ENCODE measurements around the gene HES5. TPM values are rescaled to one million over a fixed set of nuclear protein-coding genes. Genes with fewer than 3 reads are reported as not detected.

Gene HES5
- total RNA-seq, 1 experiment from 2014 or later: not detected

DNA sequence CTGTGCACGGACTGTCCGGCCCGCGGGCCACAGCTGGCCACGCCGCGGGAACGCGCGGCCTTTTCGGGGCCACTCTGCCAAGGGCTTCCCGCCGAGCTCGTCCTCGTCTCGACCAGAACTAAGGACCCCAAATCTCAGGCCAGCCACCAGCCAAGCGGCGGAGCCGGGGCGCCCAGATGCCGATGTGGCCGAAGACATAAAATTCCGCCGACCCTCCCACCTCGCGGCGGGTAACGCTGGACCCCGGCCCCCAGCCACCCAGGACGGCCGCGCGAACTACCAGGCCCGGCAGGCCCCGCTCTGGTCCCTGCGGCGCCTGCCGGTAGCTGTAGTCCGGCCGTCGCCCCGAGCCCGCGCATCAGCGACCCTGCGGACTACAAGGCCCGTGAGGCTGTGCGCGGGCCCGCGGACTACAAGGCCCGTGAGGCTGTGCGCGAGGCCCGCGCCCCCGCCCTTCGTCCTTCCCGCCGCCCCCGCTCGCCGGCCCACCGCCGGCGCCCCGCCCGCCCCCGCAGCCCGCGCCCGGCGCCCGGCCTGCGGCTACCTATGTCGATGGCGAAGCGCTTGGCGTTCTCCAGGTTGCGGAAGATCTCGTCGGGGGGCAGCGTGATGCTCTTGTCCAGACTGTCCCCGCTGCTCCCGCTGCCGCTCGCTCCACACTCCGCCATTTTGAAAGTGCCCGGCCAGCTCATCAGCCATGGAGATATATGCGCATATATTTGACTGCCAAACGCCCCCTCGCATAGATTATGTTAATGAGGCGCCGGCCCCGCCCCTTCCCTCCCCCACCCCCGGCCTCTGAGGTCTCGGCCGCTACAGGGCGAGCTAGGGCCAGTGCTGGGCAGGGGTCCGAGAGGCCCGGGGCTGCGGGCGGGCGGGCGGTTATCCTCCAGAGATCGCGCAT is 3.9 kb downstream of the HES5 start, which contains the start of gene PANK4:
Gene PANK4 (minus strand): TSS at position 677 of the 904 bp plus-strand sequence. CDS start 9 bp downstream, at position 668.
- peak; percentile 88 for DNase-seq (ENCODE audit: low read depth, low spot score)
- in situ Hi-C loops (cut with HindIII; ENCODE audit: low pct_unique_long_range_greater_than_20kb, low sequenced_read_pairs): no loop called here

GRCh38 chr1:2525572-2525919 is 4.5 kb downstream of the HES5 start:
- no peak for DNase-seq (ENCODE audit: low read depth, low spot score)
- in situ Hi-C loops (cut with HindIII; ENCODE audit: low pct_unique_long_range_greater_than_20kb, low sequenced_read_pairs): no loop called here

DNA sequence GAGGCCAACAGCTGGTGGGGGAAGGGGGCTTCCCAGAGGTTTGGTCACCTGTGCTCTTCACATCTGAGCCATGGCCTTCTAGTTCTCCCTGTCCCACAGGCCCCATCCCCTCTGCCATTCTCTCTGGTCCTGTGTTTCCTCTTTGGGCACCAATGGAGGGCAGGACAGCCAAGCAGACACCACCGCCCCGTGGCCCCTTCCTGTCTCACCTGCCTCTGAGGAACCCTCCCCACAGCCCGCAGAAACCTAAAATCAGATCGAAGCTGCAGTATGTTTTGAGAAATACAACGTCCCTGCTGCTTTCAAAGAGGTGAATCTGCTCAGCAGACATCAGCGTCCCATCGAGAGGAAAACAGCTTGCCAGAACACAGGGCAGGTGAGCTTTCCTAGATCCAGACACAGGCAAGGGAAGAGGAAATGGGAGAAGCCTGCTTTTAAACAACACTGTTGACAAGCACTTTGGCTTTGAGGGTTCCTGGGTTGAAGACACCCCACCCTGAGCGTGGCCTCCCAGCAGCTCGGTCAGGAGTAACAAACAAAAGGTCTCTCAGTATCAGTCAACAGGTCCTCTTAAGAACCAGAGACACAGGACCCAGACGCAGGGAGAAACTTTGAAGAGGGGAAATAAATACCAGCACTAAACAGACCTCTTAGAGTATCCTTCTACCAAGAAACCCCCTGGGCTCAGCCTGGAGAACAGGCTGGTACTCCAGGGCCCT is 6.0 kb downstream of the HES5 start:
- DNase-seq (ENCODE audit: low read depth, low spot score): no peak
- in situ Hi-C loops (cut with HindIII; ENCODE audit: low pct_unique_long_range_greater_than_20kb, low sequenced_read_pairs): no loop called here

GRCh38 chr1:2523191-2523890 is 6.7 kb downstream of the HES5 start:
- no peak for DNase-seq (ENCODE audit: low read depth, low spot score)
- in situ Hi-C loops (cut with HindIII; ENCODE audit: low pct_unique_long_range_greater_than_20kb, low sequenced_read_pairs): no loop called here

DNA sequence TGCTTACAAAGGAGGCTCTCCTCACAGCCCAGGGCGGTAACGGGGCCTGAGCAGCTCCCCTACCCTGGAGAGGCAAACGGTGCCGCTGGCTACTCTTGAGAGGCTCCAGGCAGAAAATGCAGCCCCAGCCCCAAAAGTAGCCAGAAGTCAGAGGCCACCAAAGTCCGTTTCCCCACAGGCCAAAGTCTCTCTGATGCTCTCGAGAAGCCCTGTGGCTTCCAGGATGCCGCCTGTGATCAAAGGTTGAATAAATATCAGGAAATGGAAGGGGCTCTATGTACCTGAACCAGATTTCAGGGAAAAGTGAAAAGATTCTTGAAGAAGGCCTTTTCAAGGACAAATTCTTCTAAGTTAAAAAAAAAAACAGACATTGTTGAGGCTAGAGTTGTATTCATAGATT is 7.8 kb downstream of the HES5 start:
- no peak for DNase-seq (ENCODE audit: low read depth, low spot score)
- in situ Hi-C loops (cut with HindIII; ENCODE audit: low pct_unique_long_range_greater_than_20kb, low sequenced_read_pairs): no loop called here

- no peak for DNase-seq (ENCODE audit: low read depth, low spot score)
- in situ Hi-C loops (cut with HindIII; ENCODE audit: low pct_unique_long_range_greater_than_20kb, low sequenced_read_pairs): no loop called here
Observed at GRCh38 chr1:2520806-2521205, 9.3 kb downstream of the HES5 start.

GRCh38 chr1:2520206-2520605 is 9.9 kb downstream of the HES5 start:
- in situ Hi-C loops (cut with HindIII; ENCODE audit: low pct_unique_long_range_greater_than_20kb, low sequenced_read_pairs): no loop called here
- DNase-seq (ENCODE audit: low read depth, low spot score): no peak

DNA sequence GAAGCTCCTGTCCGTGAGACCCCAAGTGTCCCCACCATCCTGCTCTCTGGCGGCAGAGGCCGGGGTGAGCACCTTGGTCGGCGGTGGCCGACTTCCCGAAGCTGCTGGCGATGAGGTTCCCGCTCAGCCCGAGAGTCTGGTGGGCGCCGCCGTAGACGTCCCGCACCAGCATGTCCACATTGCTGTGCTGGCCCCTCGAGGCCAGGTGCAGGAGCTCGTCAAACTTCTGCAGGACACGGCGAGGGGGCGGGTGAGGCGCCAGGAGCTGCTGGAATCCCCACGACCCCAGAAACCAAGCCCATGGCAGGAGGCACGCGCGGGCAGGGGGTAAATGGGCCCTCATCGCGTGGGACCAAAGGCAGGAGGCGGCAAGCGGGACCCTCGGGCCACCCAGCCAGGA is 10.3 kb downstream of the HES5 start:
- in situ Hi-C loops (cut with HindIII; ENCODE audit: low pct_unique_long_range_greater_than_20kb, low sequenced_read_pairs): no loop called here
- DNase-seq (ENCODE audit: low read depth, low spot score): no peak

DNA sequence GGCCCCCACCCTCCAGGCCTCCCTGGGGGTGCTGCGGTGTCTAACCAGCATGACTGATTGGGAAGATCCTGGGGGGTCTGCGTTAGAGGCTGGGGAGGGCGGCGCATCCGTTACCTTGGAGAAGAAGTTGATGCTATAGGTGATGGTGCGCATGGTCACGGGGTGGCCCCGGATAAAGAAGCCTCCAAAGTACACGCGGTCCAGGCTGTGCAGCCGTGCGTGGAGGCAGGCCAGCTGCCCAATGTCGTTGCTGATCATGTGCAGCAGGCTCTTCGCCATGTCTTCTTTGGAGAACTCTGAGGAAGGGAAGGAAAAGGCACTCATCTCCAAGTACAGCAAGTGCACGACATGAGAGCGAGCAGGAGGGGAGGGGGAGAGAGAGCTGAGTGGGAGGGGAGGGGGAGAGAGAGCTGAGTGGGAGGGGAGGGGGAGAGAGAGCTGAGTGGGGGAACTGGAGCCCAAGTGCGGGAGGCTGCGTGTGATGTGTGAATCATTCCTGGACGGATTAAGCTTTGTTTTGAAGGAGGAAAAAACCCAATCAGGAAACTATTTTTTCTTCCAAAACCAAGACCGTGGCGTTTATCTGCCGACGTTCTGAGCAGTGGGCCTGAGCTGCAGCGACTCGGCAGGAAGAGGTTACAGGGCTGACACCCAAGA is 10.9 kb downstream of the HES5 start:
- in situ Hi-C loops (cut with HindIII; ENCODE audit: low pct_unique_long_range_greater_than_20kb, low sequenced_read_pairs): no loop called here
- no peak for DNase-seq (ENCODE audit: low read depth, low spot score)

GRCh38 chr1:2518528-2518927 is 11.5 kb downstream of the HES5 start:
- DNase-seq (ENCODE audit: low read depth, low spot score): no peak
- in situ Hi-C loops (cut with HindIII; ENCODE audit: low pct_unique_long_range_greater_than_20kb, low sequenced_read_pairs): no loop called here

- DNase-seq (ENCODE audit: low read depth, low spot score): no peak
- in situ Hi-C loops (cut with HindIII; ENCODE audit: low pct_unique_long_range_greater_than_20kb, low sequenced_read_pairs): no loop called here
Observed at GRCh38 chr1:2517966-2518365, 12.1 kb downstream of the HES5 start.

- no peak for DNase-seq (ENCODE audit: low read depth, low spot score)
- in situ Hi-C loops (cut with HindIII; ENCODE audit: low pct_unique_long_range_greater_than_20kb, low sequenced_read_pairs): no loop called here
Observed at GRCh38 chr1:2516946-2517345, 13.1 kb downstream of the HES5 start.

DNA sequence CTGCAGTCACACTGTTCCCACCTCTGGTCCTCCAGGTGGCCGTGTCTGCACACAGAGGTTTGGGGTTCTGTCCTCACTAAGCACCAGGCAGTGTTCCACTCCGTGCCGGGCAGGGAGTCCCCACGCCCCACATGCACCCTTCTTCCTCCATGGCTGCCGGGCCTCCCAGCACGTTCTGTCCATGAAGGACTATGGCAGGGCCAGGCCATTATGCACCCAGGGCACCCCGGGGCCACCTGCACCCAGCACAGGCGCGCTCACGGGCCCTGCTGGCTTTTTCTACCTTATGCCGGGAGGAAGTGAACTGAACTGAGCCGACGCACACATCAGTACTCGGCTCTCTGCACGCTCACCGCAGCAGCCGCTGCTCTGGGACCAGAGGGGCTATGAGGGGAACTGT is 13.9 kb downstream of the HES5 start:
- DNase-seq (ENCODE audit: low read depth, low spot score): no peak
- in situ Hi-C loops (cut with HindIII; ENCODE audit: low pct_unique_long_range_greater_than_20kb, low sequenced_read_pairs): no loop called here

DNA sequence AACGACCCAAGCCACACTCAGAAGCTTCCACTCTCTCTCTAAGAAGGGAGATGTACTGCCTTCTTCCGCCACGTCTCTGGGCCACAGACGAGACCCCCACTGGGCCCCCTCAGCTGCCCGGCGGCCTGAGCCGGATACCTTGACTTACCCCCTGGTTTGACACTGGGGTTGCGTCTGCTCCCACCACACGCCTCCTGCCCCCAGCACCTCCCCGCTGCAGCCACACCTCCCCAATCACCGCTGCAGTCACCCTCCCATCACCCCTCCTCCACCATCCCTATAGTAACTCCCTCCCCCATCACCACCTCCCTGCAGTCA is 14.3 kb downstream of the HES5 start:
- in situ Hi-C loops (cut with HindIII; ENCODE audit: low pct_unique_long_range_greater_than_20kb, low sequenced_read_pairs): no loop called here
- DNase-seq (ENCODE audit: low read depth, low spot score): no peak

DNA sequence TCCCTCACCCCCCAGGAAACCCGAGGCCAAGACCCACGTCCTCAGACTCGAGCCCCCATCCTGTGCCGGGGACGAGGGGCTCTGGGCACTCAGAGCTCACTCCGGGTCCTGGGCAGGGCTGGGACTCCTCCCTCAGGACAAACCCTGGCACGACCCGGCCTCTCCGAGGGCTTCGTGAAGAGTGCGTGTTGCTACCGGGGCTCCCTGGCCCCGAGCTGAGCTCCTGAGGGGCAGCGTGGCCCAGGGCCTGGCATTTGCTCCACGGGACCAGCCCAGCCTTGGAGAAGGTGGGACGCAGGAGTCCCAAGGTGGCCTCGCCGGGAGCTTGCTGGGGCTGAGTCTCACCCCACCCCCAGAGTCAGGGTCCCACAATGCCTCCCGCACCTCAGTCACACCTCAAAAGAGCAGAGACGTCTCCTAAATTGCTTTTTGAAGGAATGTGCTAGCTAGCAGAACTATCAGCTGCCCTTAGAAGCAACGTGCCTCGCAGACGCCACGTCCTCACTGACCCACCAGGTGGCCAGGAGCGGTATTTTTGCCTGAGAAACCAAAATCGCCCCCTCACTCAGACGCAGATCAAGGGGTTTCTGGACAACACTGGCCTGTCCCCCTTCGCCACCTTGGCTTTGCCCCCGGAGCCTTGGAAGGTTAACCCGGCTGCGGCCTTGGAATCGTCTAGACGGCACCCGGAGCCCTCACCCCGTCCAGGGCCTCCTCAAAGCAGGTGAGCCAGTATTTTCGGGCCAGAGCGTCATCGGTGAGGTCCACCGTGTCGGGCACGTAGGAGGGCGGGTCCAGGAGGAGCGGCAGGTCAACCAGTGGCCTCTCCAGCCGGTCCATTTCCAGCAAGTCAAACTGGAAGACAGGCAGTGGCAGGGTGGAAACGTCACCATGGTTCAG is 14.9 kb downstream of the HES5 start:
- in situ Hi-C loops (cut with HindIII; ENCODE audit: low pct_unique_long_range_greater_than_20kb, low sequenced_read_pairs): no loop called here
- DNase-seq (ENCODE audit: low read depth, low spot score): no peak

DNA sequence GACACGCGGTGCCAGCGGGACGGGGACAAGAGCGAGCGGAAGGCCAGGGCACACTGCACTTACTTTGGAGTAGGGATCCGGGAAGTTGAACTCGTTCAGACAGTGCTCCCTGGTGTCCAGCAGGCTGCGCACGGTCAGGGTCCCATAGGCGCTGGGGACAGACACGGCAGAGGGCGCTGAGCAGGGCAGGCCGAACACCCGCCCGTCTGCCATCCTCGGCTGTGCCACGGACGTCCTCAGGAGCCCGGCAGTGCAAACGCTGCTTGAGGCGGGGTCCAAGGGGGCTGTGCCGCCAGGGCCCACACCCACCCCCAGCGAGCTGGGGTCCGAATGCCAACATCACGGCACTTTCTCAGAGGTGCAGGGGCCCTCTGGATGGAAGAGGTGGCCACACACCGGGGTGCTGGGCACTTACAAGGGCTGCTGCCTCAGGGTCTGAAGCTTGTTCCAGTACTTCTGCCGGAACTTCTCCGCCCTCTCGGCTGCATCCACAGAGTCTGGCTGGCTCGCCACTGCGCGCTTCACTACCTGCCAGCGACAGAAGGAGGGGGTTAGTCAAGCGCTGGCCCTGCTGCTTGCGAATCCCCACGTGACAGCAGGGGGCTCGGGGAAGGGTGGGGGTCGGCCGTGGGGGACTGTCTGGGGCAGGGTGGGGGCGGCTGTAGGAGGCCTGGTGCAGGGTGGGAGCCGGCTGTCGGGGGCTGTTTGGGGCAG is 16.0 kb downstream of the HES5 start:
- in situ Hi-C loops (cut with HindIII; ENCODE audit: low pct_unique_long_range_greater_than_20kb, low sequenced_read_pairs): no loop called here

More for the DNA sequence above, 16.0 kb downstream of the HES5 start:
- DNase-seq (ENCODE audit: low read depth, low spot score): no peak
